ENCODE results near the gene INO80B.
A peak's percentile ranks its signal among the peaks of the same experiment; 100 is the strongest.

DNA sequence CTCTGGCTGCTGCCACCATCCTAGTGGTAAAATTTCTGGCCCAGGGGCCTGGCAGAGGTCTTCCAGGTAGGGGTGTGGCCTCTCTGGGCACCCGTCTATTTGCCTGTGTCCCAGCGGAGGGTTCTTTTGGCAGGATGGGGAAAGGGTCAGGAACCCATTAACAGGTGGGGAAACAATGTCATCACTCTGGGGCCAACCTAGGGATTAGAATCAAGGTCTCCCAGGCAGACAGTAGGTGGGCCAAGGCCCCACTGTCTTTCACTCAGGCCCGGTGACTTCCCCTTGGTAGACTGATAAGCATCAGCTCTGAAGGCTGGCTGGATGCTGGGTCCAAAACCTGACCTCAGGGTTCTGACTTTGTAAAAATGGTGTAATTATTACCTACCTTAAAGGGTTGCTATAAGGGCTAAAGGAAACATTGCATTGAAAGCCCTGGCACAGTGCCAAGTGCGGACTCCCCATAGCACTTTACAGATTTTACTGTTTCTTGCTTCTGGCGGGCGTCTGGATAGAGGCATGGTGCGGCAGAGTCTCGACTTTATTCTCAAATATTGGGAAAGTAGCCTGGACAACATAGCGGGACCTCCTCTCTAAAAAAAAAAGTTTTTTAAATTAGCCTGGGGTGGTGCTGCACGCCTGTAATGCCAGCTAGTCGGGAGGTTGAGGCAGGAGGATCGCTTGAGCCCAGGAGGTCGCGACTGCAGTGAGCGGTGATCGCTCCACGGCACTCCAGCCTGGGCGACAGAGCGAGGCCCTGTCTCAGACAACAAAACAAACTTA, 42.3 kb downstream of the INO80B start:
- 0 out of 2 replicates have a peak, but pooled peaks have one; percentile 34 for TF ChIP-seq POLR2AphosphoS5 (IDR thresholded peaks at IDR 0.05; ENCODE audit: low read depth, low read length)
- TF ChIP-seq, protein P1, sequence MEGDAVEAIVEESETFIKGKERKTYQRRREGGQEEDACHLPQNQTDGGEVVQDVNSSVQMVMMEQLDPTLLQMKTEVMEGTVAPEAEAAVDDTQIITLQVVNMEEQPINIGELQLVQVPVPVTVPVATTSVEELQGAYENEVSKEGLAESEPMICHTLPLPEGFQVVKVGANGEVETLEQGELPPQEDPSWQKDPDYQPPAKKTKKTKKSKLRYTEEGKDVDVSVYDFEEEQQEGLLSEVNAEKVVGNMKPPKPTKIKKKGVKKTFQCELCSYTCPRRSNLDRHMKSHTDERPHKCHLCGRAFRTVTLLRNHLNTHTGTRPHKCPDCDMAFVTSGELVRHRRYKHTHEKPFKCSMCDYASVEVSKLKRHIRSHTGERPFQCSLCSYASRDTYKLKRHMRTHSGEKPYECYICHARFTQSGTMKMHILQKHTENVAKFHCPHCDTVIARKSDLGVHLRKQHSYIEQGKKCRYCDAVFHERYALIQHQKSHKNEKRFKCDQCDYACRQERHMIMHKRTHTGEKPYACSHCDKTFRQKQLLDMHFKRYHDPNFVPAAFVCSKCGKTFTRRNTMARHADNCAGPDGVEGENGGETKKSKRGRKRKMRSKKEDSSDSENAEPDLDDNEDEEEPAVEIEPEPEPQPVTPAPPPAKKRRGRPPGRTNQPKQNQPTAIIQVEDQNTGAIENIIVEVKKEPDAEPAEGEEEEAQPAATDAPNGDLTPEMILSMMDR (IDR thresholded peaks at IDR 0.05) = no peak
- no peak for TF ChIP-seq SIN3A (IDR thresholded peaks at IDR 0.05; ENCODE audit: borderline replicate concordance, insufficient read depth, low read depth, low read length)
- TF ChIP-seq TCF7L2 (IDR thresholded peaks at IDR 0.05; ENCODE audit: low read depth, low read length) = no peak
- TF ChIP-seq, protein P2, sequence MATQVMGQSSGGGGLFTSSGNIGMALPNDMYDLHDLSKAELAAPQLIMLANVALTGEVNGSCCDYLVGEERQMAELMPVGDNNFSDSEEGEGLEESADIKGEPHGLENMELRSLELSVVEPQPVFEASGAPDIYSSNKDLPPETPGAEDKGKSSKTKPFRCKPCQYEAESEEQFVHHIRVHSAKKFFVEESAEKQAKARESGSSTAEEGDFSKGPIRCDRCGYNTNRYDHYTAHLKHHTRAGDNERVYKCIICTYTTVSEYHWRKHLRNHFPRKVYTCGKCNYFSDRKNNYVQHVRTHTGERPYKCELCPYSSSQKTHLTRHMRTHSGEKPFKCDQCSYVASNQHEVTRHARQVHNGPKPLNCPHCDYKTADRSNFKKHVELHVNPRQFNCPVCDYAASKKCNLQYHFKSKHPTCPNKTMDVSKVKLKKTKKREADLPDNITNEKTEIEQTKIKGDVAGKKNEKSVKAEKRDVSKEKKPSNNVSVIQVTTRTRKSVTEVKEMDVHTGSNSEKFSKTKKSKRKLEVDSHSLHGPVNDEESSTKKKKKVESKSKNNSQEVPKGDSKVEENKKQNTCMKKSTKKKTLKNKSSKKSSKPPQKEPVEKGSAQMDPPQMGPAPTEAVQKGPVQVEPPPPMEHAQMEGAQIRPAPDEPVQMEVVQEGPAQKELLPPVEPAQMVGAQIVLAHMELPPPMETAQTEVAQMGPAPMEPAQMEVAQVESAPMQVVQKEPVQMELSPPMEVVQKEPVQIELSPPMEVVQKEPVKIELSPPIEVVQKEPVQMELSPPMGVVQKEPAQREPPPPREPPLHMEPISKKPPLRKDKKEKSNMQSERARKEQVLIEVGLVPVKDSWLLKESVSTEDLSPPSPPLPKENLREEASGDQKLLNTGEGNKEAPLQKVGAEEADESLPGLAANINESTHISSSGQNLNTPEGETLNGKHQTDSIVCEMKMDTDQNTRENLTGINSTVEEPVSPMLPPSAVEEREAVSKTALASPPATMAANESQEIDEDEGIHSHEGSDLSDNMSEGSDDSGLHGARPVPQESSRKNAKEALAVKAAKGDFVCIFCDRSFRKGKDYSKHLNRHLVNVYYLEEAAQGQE (IDR thresholded peaks at IDR 0.05; ENCODE audit: insufficient read depth in 1 of 2, low read depth in 2 of 2, low read length in 1 of 2) = no peak
